GM23338 (cell line): ENCODE results near the gene BLOC1S3.

Source experiments
- CREB1 ChIP-seq: fragments of 250-450 bp; sonication (Bioruptor Pico); IDR thresholded peaks from 2 replicates; pipeline ENCODE4 v1.5.0; 2020; ENCODE audit warnings: low read depth, mild to moderate bottlenecking, moderate library complexity
- POLR2AphosphoS5 ChIP-seq: IDR thresholded peaks from 2 replicates; pipeline ENCODE4 v1.6.1; 2016; ENCODE audit warnings: antibody characterized with exemption, low read depth
- TF ChIP-seq, protein P1 (sequence below), 2 experiments: fragments of 200-600 bp in 1 of 2; sonication (generic) in 1 of 2; conservative IDR thresholded peaks; 2 replicates each; pipeline versions ENCODE4 v1.5.1 to v1.6.1; 2016 to 2017; ENCODE audit warnings: antibody characterized with exemption in 2 of 2, low read depth in 2 of 2, mild to moderate bottlenecking in 2 of 2, moderate library complexity in 1 of 2
- TF ChIP-seq, protein P2 (sequence below): IDR thresholded peaks from one replicate; pipeline ENCODE4 v1.6.1; 2018; ENCODE audit warnings: antibody characterized with exemption; ENCODE audit not compliant: unreplicated experiment
- TF ChIP-seq, protein P3 (sequence below): IDR thresholded peaks from 2 replicates; pipeline ENCODE4 v1.6.1; 2016; ENCODE audit warnings: antibody characterized with exemption

DNA sequence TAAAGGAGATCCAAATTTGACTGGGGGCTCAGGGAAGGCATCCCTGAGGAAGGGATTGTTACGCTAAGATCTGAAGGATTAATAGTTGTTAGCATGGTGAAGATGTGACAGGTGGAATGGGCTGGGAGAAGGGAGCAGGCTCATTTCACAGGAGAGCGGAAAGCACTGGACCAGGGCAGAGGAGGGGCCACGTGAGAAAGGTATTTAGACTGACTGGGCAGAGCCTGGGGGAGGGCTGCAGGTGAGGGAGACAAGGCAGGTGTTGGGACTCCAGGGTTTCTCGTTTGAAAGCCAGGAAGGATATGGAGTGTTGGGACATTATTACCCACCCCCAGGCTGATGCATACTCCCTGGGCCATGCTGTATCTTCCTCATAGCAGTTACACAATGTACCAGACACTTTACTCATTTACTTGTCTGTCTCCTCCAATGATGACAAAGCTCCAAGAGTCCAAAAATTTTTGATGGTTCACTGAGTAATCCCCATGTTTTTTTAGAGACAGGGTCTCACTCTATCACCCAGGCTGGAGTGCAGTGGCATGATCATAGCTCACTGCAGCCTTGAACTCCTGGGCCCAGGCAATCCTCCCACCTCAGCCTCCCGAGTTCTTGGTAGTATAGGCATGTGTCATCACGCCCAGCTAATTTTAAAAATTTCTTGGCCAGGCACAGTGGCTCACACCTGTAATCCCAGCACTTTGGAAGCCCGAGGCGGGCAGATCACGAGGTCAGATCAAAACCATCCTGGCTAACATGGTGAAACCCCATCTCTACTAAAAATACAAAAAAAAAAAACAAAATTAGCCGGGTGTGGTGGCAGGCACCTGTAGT is 2.9 kb upstream of the BLOC1S3 start:
- TF ChIP-seq, protein P1, sequence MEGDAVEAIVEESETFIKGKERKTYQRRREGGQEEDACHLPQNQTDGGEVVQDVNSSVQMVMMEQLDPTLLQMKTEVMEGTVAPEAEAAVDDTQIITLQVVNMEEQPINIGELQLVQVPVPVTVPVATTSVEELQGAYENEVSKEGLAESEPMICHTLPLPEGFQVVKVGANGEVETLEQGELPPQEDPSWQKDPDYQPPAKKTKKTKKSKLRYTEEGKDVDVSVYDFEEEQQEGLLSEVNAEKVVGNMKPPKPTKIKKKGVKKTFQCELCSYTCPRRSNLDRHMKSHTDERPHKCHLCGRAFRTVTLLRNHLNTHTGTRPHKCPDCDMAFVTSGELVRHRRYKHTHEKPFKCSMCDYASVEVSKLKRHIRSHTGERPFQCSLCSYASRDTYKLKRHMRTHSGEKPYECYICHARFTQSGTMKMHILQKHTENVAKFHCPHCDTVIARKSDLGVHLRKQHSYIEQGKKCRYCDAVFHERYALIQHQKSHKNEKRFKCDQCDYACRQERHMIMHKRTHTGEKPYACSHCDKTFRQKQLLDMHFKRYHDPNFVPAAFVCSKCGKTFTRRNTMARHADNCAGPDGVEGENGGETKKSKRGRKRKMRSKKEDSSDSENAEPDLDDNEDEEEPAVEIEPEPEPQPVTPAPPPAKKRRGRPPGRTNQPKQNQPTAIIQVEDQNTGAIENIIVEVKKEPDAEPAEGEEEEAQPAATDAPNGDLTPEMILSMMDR (conservative IDR thresholded peaks at IDR 0.05; ENCODE audit: low read depth in 2 of 2) = no peak
- TF ChIP-seq, protein P2, sequence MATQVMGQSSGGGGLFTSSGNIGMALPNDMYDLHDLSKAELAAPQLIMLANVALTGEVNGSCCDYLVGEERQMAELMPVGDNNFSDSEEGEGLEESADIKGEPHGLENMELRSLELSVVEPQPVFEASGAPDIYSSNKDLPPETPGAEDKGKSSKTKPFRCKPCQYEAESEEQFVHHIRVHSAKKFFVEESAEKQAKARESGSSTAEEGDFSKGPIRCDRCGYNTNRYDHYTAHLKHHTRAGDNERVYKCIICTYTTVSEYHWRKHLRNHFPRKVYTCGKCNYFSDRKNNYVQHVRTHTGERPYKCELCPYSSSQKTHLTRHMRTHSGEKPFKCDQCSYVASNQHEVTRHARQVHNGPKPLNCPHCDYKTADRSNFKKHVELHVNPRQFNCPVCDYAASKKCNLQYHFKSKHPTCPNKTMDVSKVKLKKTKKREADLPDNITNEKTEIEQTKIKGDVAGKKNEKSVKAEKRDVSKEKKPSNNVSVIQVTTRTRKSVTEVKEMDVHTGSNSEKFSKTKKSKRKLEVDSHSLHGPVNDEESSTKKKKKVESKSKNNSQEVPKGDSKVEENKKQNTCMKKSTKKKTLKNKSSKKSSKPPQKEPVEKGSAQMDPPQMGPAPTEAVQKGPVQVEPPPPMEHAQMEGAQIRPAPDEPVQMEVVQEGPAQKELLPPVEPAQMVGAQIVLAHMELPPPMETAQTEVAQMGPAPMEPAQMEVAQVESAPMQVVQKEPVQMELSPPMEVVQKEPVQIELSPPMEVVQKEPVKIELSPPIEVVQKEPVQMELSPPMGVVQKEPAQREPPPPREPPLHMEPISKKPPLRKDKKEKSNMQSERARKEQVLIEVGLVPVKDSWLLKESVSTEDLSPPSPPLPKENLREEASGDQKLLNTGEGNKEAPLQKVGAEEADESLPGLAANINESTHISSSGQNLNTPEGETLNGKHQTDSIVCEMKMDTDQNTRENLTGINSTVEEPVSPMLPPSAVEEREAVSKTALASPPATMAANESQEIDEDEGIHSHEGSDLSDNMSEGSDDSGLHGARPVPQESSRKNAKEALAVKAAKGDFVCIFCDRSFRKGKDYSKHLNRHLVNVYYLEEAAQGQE = no peak
- TF ChIP-seq POLR2AphosphoS5 (no peak), CREB1 (CRISPR knock-in tag) (no peak)
- TF ChIP-seq, protein P3, sequence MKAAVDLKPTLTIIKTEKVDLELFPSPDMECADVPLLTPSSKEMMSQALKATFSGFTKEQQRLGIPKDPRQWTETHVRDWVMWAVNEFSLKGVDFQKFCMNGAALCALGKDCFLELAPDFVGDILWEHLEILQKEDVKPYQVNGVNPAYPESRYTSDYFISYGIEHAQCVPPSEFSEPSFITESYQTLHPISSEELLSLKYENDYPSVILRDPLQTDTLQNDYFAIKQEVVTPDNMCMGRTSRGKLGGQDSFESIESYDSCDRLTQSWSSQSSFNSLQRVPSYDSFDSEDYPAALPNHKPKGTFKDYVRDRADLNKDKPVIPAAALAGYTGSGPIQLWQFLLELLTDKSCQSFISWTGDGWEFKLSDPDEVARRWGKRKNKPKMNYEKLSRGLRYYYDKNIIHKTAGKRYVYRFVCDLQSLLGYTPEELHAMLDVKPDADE = no peak
